Measurements from ENCODE around the gene FAM20C. TPM values are rescaled to one million over a fixed set of nuclear protein-coding genes. Genes with fewer than 3 reads are reported as not detected.

FAM20C gene
- total and polyA plus RNA-seq, 10 of the 15 experiments (the other 5 are each of a cell fraction or from before 2014, with no cell fraction given) = 0.44 TPM; not detected in 9

DNA sequence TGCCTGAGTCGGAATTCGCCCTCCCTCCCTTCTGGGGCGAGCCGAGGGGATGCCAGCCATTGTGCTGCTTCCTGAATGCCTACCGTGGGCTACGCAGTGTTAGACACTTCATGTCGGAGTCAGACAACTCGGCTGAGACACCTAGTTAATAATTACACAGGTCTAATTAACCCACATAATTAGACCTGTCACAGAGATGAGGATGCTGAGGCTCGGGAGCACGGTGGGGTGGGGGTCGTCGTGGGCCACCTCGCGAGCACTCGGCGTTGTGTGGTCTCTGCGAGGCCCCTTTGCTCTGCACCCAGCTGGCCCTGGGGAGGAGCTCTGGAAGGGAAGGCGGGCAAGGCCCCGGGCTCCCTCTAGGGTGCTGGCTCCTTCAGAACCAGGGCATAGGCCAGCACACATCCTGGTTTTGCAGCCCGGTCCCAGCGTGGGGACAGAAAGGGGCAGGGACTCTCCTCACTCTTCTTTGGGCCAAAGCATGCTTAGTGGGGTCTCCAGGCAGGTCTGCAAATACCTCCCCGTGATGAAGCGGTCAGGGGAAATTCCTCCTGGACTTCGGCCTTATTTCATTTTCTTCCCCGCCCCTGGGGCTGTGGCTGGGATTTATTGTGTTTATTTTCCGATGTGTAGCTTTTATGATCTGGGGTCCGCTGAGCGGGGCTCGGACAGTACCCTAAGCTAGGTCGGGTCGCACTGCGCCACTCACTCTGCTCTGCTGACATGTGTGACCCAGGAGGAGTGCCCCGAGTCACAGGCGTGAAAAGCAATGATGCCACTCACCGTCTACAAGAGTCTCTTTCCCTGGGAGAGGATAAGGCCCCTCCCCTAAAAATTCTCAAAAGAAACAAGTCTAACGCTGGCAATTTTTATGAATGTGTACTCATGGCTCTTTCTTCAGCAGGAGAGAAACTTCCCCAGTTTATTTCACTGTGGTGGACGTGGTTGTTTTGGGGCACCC lies 92.7 kb downstream of the FAM20C start (continued):
- TF ChIP-seq, protein P1, sequence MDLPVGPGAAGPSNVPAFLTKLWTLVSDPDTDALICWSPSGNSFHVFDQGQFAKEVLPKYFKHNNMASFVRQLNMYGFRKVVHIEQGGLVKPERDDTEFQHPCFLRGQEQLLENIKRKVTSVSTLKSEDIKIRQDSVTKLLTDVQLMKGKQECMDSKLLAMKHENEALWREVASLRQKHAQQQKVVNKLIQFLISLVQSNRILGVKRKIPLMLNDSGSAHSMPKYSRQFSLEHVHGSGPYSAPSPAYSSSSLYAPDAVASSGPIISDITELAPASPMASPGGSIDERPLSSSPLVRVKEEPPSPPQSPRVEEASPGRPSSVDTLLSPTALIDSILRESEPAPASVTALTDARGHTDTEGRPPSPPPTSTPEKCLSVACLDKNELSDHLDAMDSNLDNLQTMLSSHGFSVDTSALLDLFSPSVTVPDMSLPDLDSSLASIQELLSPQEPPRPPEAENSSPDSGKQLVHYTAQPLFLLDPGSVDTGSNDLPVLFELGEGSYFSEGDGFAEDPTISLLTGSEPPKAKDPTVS (IDR thresholded peaks at IDR 0.05; ENCODE audit: low read depth, low read length) = no peak
- no peak for TF ChIP-seq KLF5 (IDR thresholded peaks at IDR 0.05; ENCODE audit: partially characterized antibody)
- TF ChIP-seq JUNB (IDR thresholded peaks at IDR 0.05) = no peak
- TF ChIP-seq SREBF2 (IDR thresholded peaks at IDR 0.05; ENCODE audit: low read length) = no peak
- TF ChIP-seq SREBF1 (IDR thresholded peaks at IDR 0.05; ENCODE audit: low read length) = no peak
- TF ChIP-seq HCFC1 (IDR thresholded peaks at IDR 0.05; ENCODE audit: low read length) = no peak

DNA sequence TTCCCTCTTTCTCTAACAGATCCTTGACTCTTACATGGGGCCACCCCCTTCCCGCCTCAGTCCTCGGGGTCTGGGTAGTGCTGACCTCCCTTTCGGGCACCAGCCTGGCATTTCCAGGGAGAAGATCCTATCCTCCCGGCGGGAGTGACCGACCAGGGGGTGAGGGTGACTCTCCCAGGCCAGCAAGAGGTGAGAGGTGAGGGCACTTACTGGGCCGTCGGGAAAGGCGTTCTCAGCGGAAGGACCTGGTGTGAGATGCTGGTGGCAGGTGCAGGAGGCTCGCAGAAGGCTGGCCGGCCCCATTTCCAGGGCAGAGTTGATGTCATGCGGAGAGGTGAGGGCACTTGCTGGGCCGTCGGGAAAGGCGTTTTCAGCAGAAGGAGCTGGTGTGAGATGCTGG lies 93.4 kb downstream of the FAM20C start:
- in situ Hi-C loops (cut with MboI) = no loop called here
- intact Hi-C loops (cut with micrococcal nuclease; ENCODE audit: unreplicated experiment) = no loop called here
- FAIRE-seq = no peak
- H3K4me1 ChIP-seq (ENCODE audit: control insufficient read depth, insufficient read depth, low read length) = no peaks in the 10 kb centered on the region
- H3K9me3 ChIP-seq (replicated peaks; ENCODE audit: control insufficient read depth, insufficient read depth, low read length) = peaks cover 2% of the 10 kb centered on the region; the same call in 2 of the 3 replicates
- H3K4me3 ChIP-seq = no peak overlapping the region
- no peaks in the 10 kb centered on the region for H3K27me3 ChIP-seq (replicated peaks in 1 of 2; ENCODE audit: control insufficient read depth in 2 of 2, insufficient read depth in 2 of 2, low read length in 1 of 2)
- no peak overlapping the region for H2AFZ ChIP-seq (ENCODE audit: control insufficient read depth, low read depth, low read length)
- POLR2A ChIA-PET = no interaction called here
- WGBS (ENCODE audit: insufficient coverage, insufficient replicate concordance, low lambda C conversion rate, missing lambda C conversion rate) = 60% methylated on average over 16 of the region's 16 CpGs
- DNase-seq (ENCODE audit: low read depth, low spot score) = no peak
- H3K4me2 ChIP-seq (ENCODE audit: control insufficient read depth, insufficient read depth) = no peak overlapping the region
- ATAC-seq = no peak
- H3K27ac ChIP-seq (ENCODE audit: control insufficient read depth, insufficient read depth) = no peak overlapping the region
- H3K9ac ChIP-seq (ENCODE audit: control insufficient read depth, insufficient read depth, low read length) = no peak overlapping the region
- TF ChIP-seq SMARCA5 (IDR thresholded peaks at IDR 0.05) = no peak
- TF ChIP-seq YBX1 (IDR thresholded peaks at IDR 0.05) = no peak
- TF ChIP-seq RAD51 (IDR thresholded peaks at IDR 0.05) = no peak
- TF ChIP-seq TCF3 (IDR thresholded peaks at IDR 0.05; ENCODE audit: borderline replicate concordance, insufficient read depth, low read depth, low read length) = no peak
- H4K20me1 ChIP-seq (ENCODE audit: control insufficient read depth, insufficient read depth) = no peaks in the 10 kb centered on the region
- H3K36me3 ChIP-seq (ENCODE audit: control insufficient read depth in 2 of 2, insufficient read depth in 2 of 2, low read length in 1 of 2) = no peaks in the 10 kb centered on the region
- RAD21 ChIA-PET (ENCODE audit: unreplicated experiment) = no interaction called here
- H3K79me2 ChIP-seq (ENCODE audit: control insufficient read depth, insufficient read depth, low read length) = no peaks in the 10 kb centered on the region
- CTCF ChIA-PET = no interaction called here
- no TSS peak for BruUV-seq (replicated peaks)
- SMC1A ChIA-PET (ENCODE audit: uncharacterized antibody, unreplicated experiment) = no interaction called here
